ENCODE data around the gene SPATS2L.

SPATS2L gene

GRCh38 chr2:200336980-200337615, 30.6 kb downstream of the SPATS2L start:
- Histone ChIP-seq H3K23ac (ENCODE audit: low read length) (no peak overlapping the region), H3K56ac (ENCODE audit: low read length) (no peak overlapping the region), H2AK5ac (ENCODE audit: low read length) (no peak overlapping the region), H2BK120ac (ENCODE audit: low read depth, low read length) (no peak overlapping the region), H4K5ac (ENCODE audit: low read length) (no peak overlapping the region), H3K18ac (ENCODE audit: low read length) (no peak overlapping the region), H3K4me3 (ENCODE audit: low read length) (no peak overlapping the region), H3K79me1 (ENCODE audit: low read length) (peaks cover 12% of the 10 kb centered on the region), H2BK5ac (ENCODE audit: low read length) (no peak overlapping the region), H2BK15ac (replicated peaks; ENCODE audit: low read depth) (no peak overlapping the region), H4K8ac (ENCODE audit: low read depth, low read length) (no peak overlapping the region), H3K27me3 (ENCODE audit: insufficient read depth, low read length, poor library complexity) (no peaks in the 10 kb centered on the region), H3K36me3 (ENCODE audit: control insufficient read depth, insufficient read depth, low read length) (no peaks in the 10 kb centered on the region), H3K4me2 (ENCODE audit: low read length) (no peak overlapping the region), H3K27ac (ENCODE audit: low read depth, low read length) (no peak overlapping the region), H3K4me1 (ENCODE audit: control insufficient read depth, low read depth, low read length) (peaks cover 3% of the 10 kb centered on the region), H3K79me2 (ENCODE audit: control insufficient read depth, insufficient read depth, low read length) (peaks cover 54% of the 10 kb centered on the region), H3K9ac (ENCODE audit: low read length) (no peak overlapping the region), H3K4ac (ENCODE audit: low read depth, low read length) (no peak overlapping the region)
- no CpG with 5 or more reads among the region's 3 CpGs for WGBS (ENCODE audit: extremely low coverage, insufficient coverage, low lambda C conversion rate)
- DNase-seq, result no peak

DNA sequence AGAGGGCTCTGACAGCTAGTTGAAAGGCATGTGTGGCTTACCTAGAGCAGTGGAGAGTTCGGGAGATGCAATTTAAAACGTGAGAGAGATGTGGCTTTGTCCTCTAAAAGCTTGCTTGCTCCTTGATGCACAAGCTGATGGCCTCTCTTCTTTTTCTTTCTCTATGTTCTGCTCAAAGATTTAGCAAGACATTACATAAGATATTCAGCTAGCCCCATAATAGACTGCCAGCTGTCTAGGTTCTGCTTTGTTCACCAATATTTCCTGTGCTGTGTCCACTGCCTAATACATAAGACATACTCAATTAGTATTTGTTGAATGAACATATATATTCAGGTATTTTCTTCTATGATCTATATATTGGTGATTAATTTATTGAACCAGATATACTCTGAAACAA, 31.1 kb downstream of the SPATS2L start:
- Histone ChIP-seq H3K4me1 (ENCODE audit: control insufficient read depth, low read depth, low read length) (peaks cover 3% of the 10 kb centered on the region), H3K4me2 (ENCODE audit: low read length) (no peak overlapping the region), H4K5ac (ENCODE audit: low read length) (no peak overlapping the region), H3K56ac (ENCODE audit: low read length) (no peak overlapping the region), H3K9ac (ENCODE audit: low read length) (no peak overlapping the region), H3K79me2 (ENCODE audit: control insufficient read depth, insufficient read depth, low read length) (peaks cover 56% of the 10 kb centered on the region), H3K4ac (ENCODE audit: low read depth, low read length) (no peak overlapping the region), H2BK15ac (replicated peaks; ENCODE audit: low read depth) (no peak overlapping the region), H2BK5ac (ENCODE audit: low read length) (no peak overlapping the region), H2AK5ac (ENCODE audit: low read length) (no peak overlapping the region), H3K23ac (ENCODE audit: low read length) (no peak overlapping the region), H3K27me3 (ENCODE audit: insufficient read depth, low read length, poor library complexity) (no peaks in the 10 kb centered on the region), H2BK120ac (ENCODE audit: low read depth, low read length) (no peak overlapping the region), H3K36me3 (ENCODE audit: control insufficient read depth, insufficient read depth, low read length) (no peaks in the 10 kb centered on the region), H3K4me3 (ENCODE audit: low read length) (no peak overlapping the region), H3K27ac (ENCODE audit: low read depth, low read length) (no peak overlapping the region), H3K79me1 (ENCODE audit: low read length) (peaks cover 13% of the 10 kb centered on the region), H3K18ac (ENCODE audit: low read length) (no peak overlapping the region), H4K8ac (ENCODE audit: low read depth, low read length) (no peak overlapping the region)
- DNase-seq, result no peak
- WGBS (ENCODE audit: extremely low coverage, insufficient coverage, low lambda C conversion rate), result no CpG with 5 or more reads among the region's 2 CpGs

DNA sequence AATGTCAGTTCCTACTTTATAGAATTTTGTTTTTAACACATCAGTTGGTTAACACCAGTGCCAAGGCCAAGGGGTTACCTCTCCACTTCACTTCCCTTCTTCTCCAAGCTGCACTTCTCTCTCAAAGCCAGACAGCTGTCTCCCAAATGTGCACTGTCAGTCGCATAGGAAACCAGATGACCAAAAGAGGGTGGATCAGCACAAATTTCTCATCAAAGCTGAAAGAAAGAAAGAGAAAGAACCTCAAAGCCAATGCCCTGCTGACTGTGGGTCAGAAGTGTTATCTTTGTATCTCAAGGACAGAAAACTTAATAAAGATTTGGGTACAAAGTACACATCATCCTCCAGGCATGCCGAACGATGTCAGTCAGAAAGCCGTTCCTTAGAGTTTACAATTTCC, 32.2 kb downstream of the SPATS2L start:
- H2BK5ac ChIP-seq (ENCODE audit: low read length), result no peak overlapping the region
- H3K4me1 ChIP-seq (ENCODE audit: control insufficient read depth, low read depth, low read length), result peaks cover 3% of the 10 kb centered on the region
- WGBS (ENCODE audit: extremely low coverage, insufficient coverage, low lambda C conversion rate), result no CpG with 5 or more reads among the region's 4 CpGs
- peaks cover 13% of the 10 kb centered on the region for H3K79me1 ChIP-seq (ENCODE audit: low read length)
- no peaks in the 10 kb centered on the region for H3K36me3 ChIP-seq (ENCODE audit: control insufficient read depth, insufficient read depth, low read length)
- H3K56ac ChIP-seq (ENCODE audit: low read length), result no peak overlapping the region
- H3K27me3 ChIP-seq (ENCODE audit: insufficient read depth, low read length, poor library complexity), result no peaks in the 10 kb centered on the region
- no peak overlapping the region for H2AK5ac ChIP-seq (ENCODE audit: low read length)
- no peak overlapping the region for H4K8ac ChIP-seq (ENCODE audit: low read depth, low read length)
- H4K5ac ChIP-seq (ENCODE audit: low read length), result no peak overlapping the region
- H3K18ac ChIP-seq (ENCODE audit: low read length), result no peak overlapping the region
- DNase-seq, result no peak
- H3K4ac ChIP-seq (ENCODE audit: low read depth, low read length), result no peak overlapping the region
- H3K4me3 ChIP-seq (ENCODE audit: low read length), result no peak overlapping the region
- H3K27ac ChIP-seq (ENCODE audit: low read depth, low read length), result no peak overlapping the region
- H3K79me2 ChIP-seq (ENCODE audit: control insufficient read depth, insufficient read depth, low read length), result peaks cover 55% of the 10 kb centered on the region
- H3K4me2 ChIP-seq (ENCODE audit: low read length), result no peak overlapping the region
- H2BK120ac ChIP-seq (ENCODE audit: low read depth, low read length), result no peak overlapping the region
- H2BK15ac ChIP-seq (replicated peaks; ENCODE audit: low read depth), result no peak overlapping the region
- H3K9ac ChIP-seq (ENCODE audit: low read length), result no peak overlapping the region
- H3K23ac ChIP-seq (ENCODE audit: low read length), result no peak overlapping the region

- Histone ChIP-seq H3K18ac (ENCODE audit: low read length) (no peak overlapping the region), H3K27me3 (ENCODE audit: insufficient read depth, low read length, poor library complexity) (no peaks in the 10 kb centered on the region), H3K4me1 (ENCODE audit: control insufficient read depth, low read depth, low read length) (peaks cover under 1% of the 10 kb centered on the region), H2BK5ac (ENCODE audit: low read length) (no peak overlapping the region), H4K8ac (ENCODE audit: low read depth, low read length) (no peak overlapping the region), H2AK5ac (ENCODE audit: low read length) (no peak overlapping the region), H3K56ac (ENCODE audit: low read length) (no peak overlapping the region), H3K27ac (ENCODE audit: low read depth, low read length) (no peak overlapping the region), H3K4me3 (ENCODE audit: low read length) (no peak overlapping the region), H3K4me2 (ENCODE audit: low read length) (no peak overlapping the region), H3K79me2 (ENCODE audit: control insufficient read depth, insufficient read depth, low read length) (peaks cover 63% of the 10 kb centered on the region), H4K5ac (ENCODE audit: low read length) (no peak overlapping the region), H3K79me1 (ENCODE audit: low read length) (peaks cover 11% of the 10 kb centered on the region), H3K4ac (ENCODE audit: low read depth, low read length) (no peak overlapping the region), H3K36me3 (ENCODE audit: control insufficient read depth, insufficient read depth, low read length) (no peaks in the 10 kb centered on the region), H2BK120ac (ENCODE audit: low read depth, low read length) (no peak overlapping the region), H2BK15ac (replicated peaks; ENCODE audit: low read depth) (no peak overlapping the region), H3K23ac (ENCODE audit: low read length) (no peak overlapping the region), H3K9ac (ENCODE audit: low read length) (no peak overlapping the region)
- DNase-seq, result no peak
- no CpG with 5 or more reads among the region's 6 CpGs for WGBS (ENCODE audit: extremely low coverage, insufficient coverage, low lambda C conversion rate)
Measured at GRCh38 chr2:200340508-200341224, 34.2 kb downstream of the SPATS2L start.

DNA sequence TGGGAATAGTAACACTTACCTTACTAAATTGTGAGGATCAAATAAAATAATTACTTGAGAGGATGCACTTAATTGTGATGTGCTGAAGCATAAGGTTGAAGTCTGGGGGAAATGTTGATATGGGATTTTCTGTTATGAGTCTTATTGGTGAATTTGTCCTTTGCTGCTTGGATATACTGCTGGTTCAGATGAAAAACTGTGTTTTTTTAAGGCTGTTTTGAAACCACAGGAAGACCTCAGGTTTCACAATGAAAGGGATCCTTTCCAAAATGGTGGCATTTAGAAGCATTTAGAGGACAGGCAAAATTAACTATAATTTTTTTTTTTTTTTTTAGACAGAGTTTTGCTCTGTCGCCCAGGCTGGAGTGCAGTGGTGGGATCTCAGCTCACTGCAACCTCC, 34.9 kb downstream of the SPATS2L start:
- Histone ChIP-seq H3K4me2 (ENCODE audit: low read length) (no peak overlapping the region), H2BK15ac (replicated peaks; ENCODE audit: low read depth) (no peak overlapping the region), H3K36me3 (ENCODE audit: control insufficient read depth, insufficient read depth, low read length) (no peaks in the 10 kb centered on the region), H3K18ac (ENCODE audit: low read length) (no peak overlapping the region), H3K27me3 (ENCODE audit: insufficient read depth, low read length, poor library complexity) (no peaks in the 10 kb centered on the region), H3K27ac (ENCODE audit: low read depth, low read length) (no peak overlapping the region), H4K8ac (ENCODE audit: low read depth, low read length) (no peak overlapping the region), H3K4me3 (ENCODE audit: low read length) (no peak overlapping the region), H3K4me1 (ENCODE audit: control insufficient read depth, low read depth, low read length) (no peaks in the 10 kb centered on the region), H3K79me1 (ENCODE audit: low read length) (peaks cover 10% of the 10 kb centered on the region), H4K5ac (ENCODE audit: low read length) (no peak overlapping the region), H2AK5ac (ENCODE audit: low read length) (no peak overlapping the region), H3K23ac (ENCODE audit: low read length) (no peak overlapping the region), H3K79me2 (ENCODE audit: control insufficient read depth, insufficient read depth, low read length) (peaks cover 67% of the 10 kb centered on the region), H3K4ac (ENCODE audit: low read depth, low read length) (no peak overlapping the region), H3K9ac (ENCODE audit: low read length) (no peak overlapping the region), H2BK120ac (ENCODE audit: low read depth, low read length) (no peak overlapping the region), H2BK5ac (ENCODE audit: low read length) (no peak overlapping the region), H3K56ac (ENCODE audit: low read length) (no peak overlapping the region)
- DNase-seq, result no peak
- no CpG with 5 or more reads among the region's 1 CpG for WGBS (ENCODE audit: extremely low coverage, insufficient coverage, low lambda C conversion rate)

All from mesendoderm (in vitro differentiated cells).